OCI-LY1 (cell line): ENCODE measurements around the gene DLG5.

Experiments
- H2AFZ ChIP-seq: fragments of 200-600 bp; sonication (generic), shearing (Covaris generic); 2 replicates; pipeline ENCODE4 v1.6.0; 2014; ENCODE audit warnings: antibody characterized with exemption, mild to moderate bottlenecking, low read length
- H3F3A ChIP-seq: fragments of 200-600 bp; sonication (generic), shearing (Covaris generic); 2 replicates; pipeline ENCODE4 v1.6.0; 2014; ENCODE audit warnings: mild to moderate bottlenecking, antibody characterized with exemption, low read length, moderate library complexity; ENCODE audit not compliant: insufficient read depth
- H3K27ac ChIP-seq: fragments of 200-600 bp; sonication (generic); 2 replicates; pipeline ENCODE4 v1.5.1; 2014; ENCODE audit warnings: low read length, mixed run types, mild to moderate bottlenecking, low read depth; ENCODE audit not compliant: poor library complexity, severe bottlenecking
- H3K27me3 ChIP-seq: fragments of 200-600 bp; sonication (generic); 2 replicates; pipeline ENCODE4 v1.6.0; 2014; ENCODE audit warnings: antibody characterized with exemption, mild to moderate bottlenecking, low read length, moderate library complexity; ENCODE audit not compliant: insufficient read depth
- H3K36me3 ChIP-seq: fragments of 200-600 bp; sonication (generic); 2 replicates; pipeline ENCODE4 v1.6.1; 2014; ENCODE audit warnings: mild to moderate bottlenecking, antibody characterized with exemption, low read length, moderate library complexity, mixed read lengths; ENCODE audit not compliant: insufficient read depth
- H3K4me1 ChIP-seq: fragments of 200-600 bp; sonication (generic); 2 replicates; pipeline ENCODE4 v1.5.1; 2014; ENCODE audit warnings: mild to moderate bottlenecking, low read length, moderate library complexity; ENCODE audit not compliant: insufficient read depth, severe bottlenecking
- H3K4me2 ChIP-seq: fragments of 200-600 bp; sonication (generic), shearing (Covaris generic); 2 replicates; pipeline ENCODE4 v1.6.1; 2014; ENCODE audit warnings: low read length
- H3K4me3 ChIP-seq: fragments of 200-600 bp; sonication (generic); 2 replicates; pipeline ENCODE4 v1.5.1; 2014; ENCODE audit warnings: low read length, low read depth, mild to moderate bottlenecking, mixed read lengths; ENCODE audit not compliant: poor library complexity, severe bottlenecking
- H3K79me2 ChIP-seq: fragments of 200-600 bp; shearing (Covaris generic); 2 replicates; pipeline ENCODE4 v1.6.1; 2016; ENCODE audit warnings: mixed run types, low read length, mixed read lengths; ENCODE audit not compliant: insufficient read depth
- H3K9ac ChIP-seq: fragments of 200-600 bp; sonication (generic), shearing (Covaris generic); 2 replicates; pipeline ENCODE4 v1.6.1; 2014; ENCODE audit warnings: mild to moderate bottlenecking, low read length, mixed read lengths
- H3K9me2 ChIP-seq: fragments of 200-600 bp; sonication (generic), shearing (Covaris generic); 2 replicates; pipeline ENCODE4 v1.6.1; 2014; ENCODE audit warnings: low read depth, mild to moderate bottlenecking, low read length, mixed read lengths
- H3K9me3 ChIP-seq: fragments of 200-600 bp; shearing (Covaris generic); 2 replicates; pipeline ENCODE4 v1.6.1; 2014; ENCODE audit warnings: low read length, mixed read lengths
- H4K20me1 ChIP-seq: fragments of 200-600 bp; sonication (generic), shearing (Covaris generic); 2 replicates; pipeline ENCODE4 v1.6.0; 2016; ENCODE audit warnings: mild to moderate bottlenecking, low read length; ENCODE audit not compliant: insufficient read depth
- CTCF ChIP-seq: fragments of 200-600 bp; sonication (generic), shearing (Covaris generic); IDR thresholded peaks from 2 replicates; pipeline ENCODE4 v1.5.1; 2017; ENCODE audit warnings: mild to moderate bottlenecking, antibody characterized with exemption, low read length, moderate library complexity, mixed read lengths
- EZH2 ChIP-seq: fragments of 200-600 bp; sonication (generic), shearing (Covaris generic); IDR thresholded peaks from 2 replicates; pipeline ENCODE4 v1.8.0; 2017; ENCODE audit warnings: borderline replicate concordance, mixed run types, mild to moderate bottlenecking, antibody characterized with exemption, low read length, moderate library complexity, mixed read lengths

The DLG5 gene

GRCh38 chr10:77869626-77870420 is 56.7 kb downstream of the DLG5 start:
- Histone ChIP-seq H3K36me3 (no peaks in the 10 kb centered on the region), H3K4me1 (no peaks in the 10 kb centered on the region)
- TF ChIP-seq EZH2: no peak
- no peak for TF ChIP-seq CTCF

GRCh38 chr10:77868523-77868922 is 58.0 kb downstream of the DLG5 start:
- Histone ChIP-seq H3F3A (no peaks in the 10 kb centered on the region), H3K9me2 (no peaks in the 10 kb centered on the region), H3K79me2 (no peaks in the 10 kb centered on the region), H4K20me1 (no peaks in the 10 kb centered on the region), H3K27ac (no peak overlapping the region), H3K36me3 (no peaks in the 10 kb centered on the region), H3K27me3 (peaks cover 5% of the 10 kb centered on the region; the same call in 1 of the 2 replicates), H2AFZ (no peak overlapping the region), H3K4me1 (no peaks in the 10 kb centered on the region), H3K4me3 (no peak overlapping the region), H3K9ac (no peak overlapping the region), H3K9me3 (no peaks in the 10 kb centered on the region), H3K4me2 (no peak overlapping the region)
- TF ChIP-seq EZH2: no peak
- TF ChIP-seq CTCF: no peak

More at GRCh38 chr10:77869626-77870420, 56.7 kb downstream of the DLG5 start:
- Histone ChIP-seq H3K79me2 (no peaks in the 10 kb centered on the region), H3K27me3 (peaks cover 5% of the 10 kb centered on the region; the same call in 1 of the 2 replicates), H3K4me3 (no peak overlapping the region), H3K4me2 (no peak overlapping the region), H3K9me2 (no peaks in the 10 kb centered on the region), H3K9ac (no peak overlapping the region), H4K20me1 (no peaks in the 10 kb centered on the region), H3F3A (no peaks in the 10 kb centered on the region), H3K27ac (no peak overlapping the region), H3K9me3 (no peaks in the 10 kb centered on the region), H2AFZ (no peak overlapping the region)

- Histone ChIP-seq H3K36me3 (no peaks in the 10 kb centered on the region), H3K9ac (no peak overlapping the region), H3K27me3 (peaks cover 5% of the 10 kb centered on the region; the same call in 1 of the 2 replicates), H3K4me3 (no peak overlapping the region), H3F3A (no peaks in the 10 kb centered on the region), H4K20me1 (no peaks in the 10 kb centered on the region), H3K27ac (no peak overlapping the region), H3K9me2 (no peaks in the 10 kb centered on the region), H3K79me2 (no peaks in the 10 kb centered on the region), H3K4me2 (no peak overlapping the region), H3K9me3 (no peaks in the 10 kb centered on the region), H2AFZ (no peak overlapping the region), H3K4me1 (no peaks in the 10 kb centered on the region)
- TF ChIP-seq CTCF: no peak
- no peak for TF ChIP-seq EZH2
Measured at GRCh38 chr10:77867124-77867719, 59.3 kb downstream of the DLG5 start.
